Glutamatergic neuron (in vitro differentiated cells): Measurements from ENCODE around the gene EVI5L. TPM values are rescaled to one million over a fixed set of nuclear protein-coding genes. Genes with fewer than 3 reads are reported as not detected.

Experiments used
- DNase-seq: peaks from one replicate; pipeline ENCODE4 v3.0.0; 2022
- H3K27ac Mint-ChIP-seq: one replicate; pipeline ENCODE4 v1.8.0; 2020; ENCODE audit warnings: mild to moderate bottlenecking, mixed read lengths, inconsistent platforms; ENCODE audit not compliant: unreplicated experiment
- H3K27me3 Mint-ChIP-seq: one replicate; pipeline ENCODE4 v1.8.0; 2020; ENCODE audit warnings: mild to moderate bottlenecking, moderate library complexity, mixed read lengths, inconsistent platforms; ENCODE audit not compliant: unreplicated experiment
- H3K36me3 Mint-ChIP-seq: one replicate; pipeline ENCODE4 v1.8.0; 2020; ENCODE audit warnings: mild to moderate bottlenecking, mixed read lengths, inconsistent platforms; ENCODE audit not compliant: unreplicated experiment
- H3K4me1 Mint-ChIP-seq: one replicate; pipeline ENCODE4 v1.8.0; 2020; ENCODE audit warnings: mild to moderate bottlenecking, low read depth, mixed read lengths, inconsistent platforms; ENCODE audit not compliant: unreplicated experiment
- H3K4me3 Mint-ChIP-seq: one replicate; pipeline ENCODE4 v1.8.0; 2020; ENCODE audit warnings: mild to moderate bottlenecking, mixed read lengths, inconsistent platforms; ENCODE audit not compliant: unreplicated experiment
- H3K9me3 Mint-ChIP-seq: one replicate; pipeline ENCODE4 v1.8.0; 2020; ENCODE audit warnings: mild to moderate bottlenecking, moderate library complexity, mixed read lengths, inconsistent platforms; ENCODE audit not compliant: unreplicated experiment
- CTCF ChIP-seq: fragments of 200-600 bp; sonication (generic); IDR thresholded peaks from one replicate; pipeline ENCODE4 v1.5.0; 2021; ENCODE audit not compliant: partially characterized antibody, unreplicated experiment
- total RNA-seq: library from RNA; stranded (reverse); fragmentation: NEBNext Ultra II Directional; extraction: Animal tissue kit (Norgen Biotek cat#: 25700); gene quantifications from one replicate; pipeline ENCODE4 v1.2.1, GENCODE V29; 2021; ENCODE audit not compliant: unreplicated experiment

The EVI5L gene
- total RNA-seq, 1 donor from 2014 or later, result 36.4 TPM

GRCh38 chr19:7912697-7913564, 82.9 kb downstream of the EVI5L start:
- TF ChIP-seq CTCF, result no peak
- peak; percentile 12 for DNase-seq
- H3K36me3 Mint-ChIP-seq, result no peaks in the 10 kb centered on the region
- H3K27me3 Mint-ChIP-seq, result peaks cover 13% of the 10 kb centered on the region
- H3K27ac Mint-ChIP-seq, result no peak overlapping the region
- no peak overlapping the region for H3K4me3 Mint-ChIP-seq
- peaks cover 2% of the 10 kb centered on the region for H3K9me3 Mint-ChIP-seq
- H3K4me1 Mint-ChIP-seq, result peaks cover 2% of the 10 kb centered on the region

- Mint-ChIP-seq H3K27ac (no peak overlapping the region), H3K4me1 (peaks cover 2% of the 10 kb centered on the region), H3K9me3 (peaks cover 2% of the 10 kb centered on the region), H3K4me3 (no peak overlapping the region), H3K27me3 (peaks cover 18% of the 10 kb centered on the region), H3K36me3 (no peaks in the 10 kb centered on the region)
- TF ChIP-seq CTCF, result no peak
- no peak for DNase-seq
Observed at GRCh38 chr19:7913652-7914051, 83.6 kb downstream of the EVI5L start.

- Mint-ChIP-seq H3K4me3 (no peak overlapping the region), H3K36me3 (no peaks in the 10 kb centered on the region), H3K9me3 (peaks cover 2% of the 10 kb centered on the region), H3K27me3 (peaks cover 18% of the 10 kb centered on the region), H3K27ac (no peak overlapping the region), H3K4me1 (peaks cover 2% of the 10 kb centered on the region)
- no peak for TF ChIP-seq CTCF
- DNase-seq, result peak; percentile 12
Observed at GRCh38 chr19:7914099-7914498, 84.1 kb downstream of the EVI5L start.

Other genes starting within 250 kb of the EVI5L start
- 47.6 TPM for gene CAMSAP3, start 234.4 kb upstream of the EVI5L start, total RNA-seq
- gene XAB2, start 200.7 kb upstream of the EVI5L start, total RNA-seq, result 32.8 TPM
- 186 TPM for gene PET100, start 200.4 kb upstream of the EVI5L start, total RNA-seq
- gene PCP2, start 196.5 kb upstream of the EVI5L start, total RNA-seq, result not detected
- gene STXBP2, start 193.1 kb upstream of the EVI5L start, total RNA-seq, result 32.8 TPM
- not detected for gene RETN, start 161.2 kb upstream of the EVI5L start, total RNA-seq
- gene MCEMP1, start 153.1 kb upstream of the EVI5L start, total RNA-seq, result not detected
- 142 TPM for gene TRAPPC5, start 149.4 kb upstream of the EVI5L start, total RNA-seq
- gene FCER2, start 128.1 kb upstream of the EVI5L start, total RNA-seq, result not detected
- gene CLEC4G, start 98.1 kb upstream of the EVI5L start, total RNA-seq, result 14.8 TPM
- not detected for gene CD209, start 82.7 kb upstream of the EVI5L start, total RNA-seq
- gene CLEC4M, start 67.0 kb upstream of the EVI5L start, total RNA-seq, result not detected
- gene PRR36, start 44.2 kb downstream of the EVI5L start, total RNA-seq, result 37.4 TPM
- not detected for gene LRRC8E, start 58.3 kb downstream of the EVI5L start, total RNA-seq
- gene MAP2K7, start 73.7 kb downstream of the EVI5L start, total RNA-seq, result 44.2 TPM
- gene TGFBR3L, start 84.6 kb downstream of the EVI5L start, total RNA-seq, result 0.69 TPM
- 18.6 TPM for gene SNAPC2, start 90.1 kb downstream of the EVI5L start, total RNA-seq
- gene CTXN1, start 95.9 kb downstream of the EVI5L start, total RNA-seq, result 90.6 TPM
- gene TIMM44, start 113.4 kb downstream of the EVI5L start, total RNA-seq, result 109 TPM
- 122 TPM for gene ELAVL1, start 175.4 kb downstream of the EVI5L start, total RNA-seq
- not detected for gene CCL25, start 222.5 kb downstream of the EVI5L start, total RNA-seq